Ecto neural progenitor cell (in vitro differentiated cells): ENCODE results near the gene NDUFA13.
A peak's percentile ranks its signal among the peaks of the same experiment; 100 is the strongest.

Experiments used
- DNase-seq: peaks from one replicate; pipeline ENCODE4 v3.0.0-alpha.2; 2018; ENCODE audit warnings: low spot score

The NDUFA13 gene

DNA sequence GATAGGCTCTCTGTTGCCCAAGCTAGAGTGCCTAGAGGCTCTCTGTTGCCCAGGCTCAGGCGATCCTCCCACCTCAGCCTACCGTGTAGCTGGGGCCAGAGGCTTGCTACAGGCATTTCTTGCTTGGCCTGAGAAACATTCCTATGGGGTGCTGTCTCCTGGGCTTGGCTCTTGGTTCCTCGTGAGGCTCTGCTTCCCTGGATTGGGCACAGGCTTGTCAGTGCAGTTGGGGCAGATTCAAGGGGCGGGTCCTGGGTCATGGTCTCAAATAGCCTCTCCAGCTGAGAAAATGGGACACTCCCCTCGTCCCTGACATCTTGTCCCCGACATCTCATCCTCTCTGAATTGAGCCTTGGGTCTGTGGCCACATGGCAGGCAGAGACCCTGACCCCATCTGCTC lies 5.6 kb upstream of the NDUFA13 start:
- DNase-seq = no peak

DNA sequence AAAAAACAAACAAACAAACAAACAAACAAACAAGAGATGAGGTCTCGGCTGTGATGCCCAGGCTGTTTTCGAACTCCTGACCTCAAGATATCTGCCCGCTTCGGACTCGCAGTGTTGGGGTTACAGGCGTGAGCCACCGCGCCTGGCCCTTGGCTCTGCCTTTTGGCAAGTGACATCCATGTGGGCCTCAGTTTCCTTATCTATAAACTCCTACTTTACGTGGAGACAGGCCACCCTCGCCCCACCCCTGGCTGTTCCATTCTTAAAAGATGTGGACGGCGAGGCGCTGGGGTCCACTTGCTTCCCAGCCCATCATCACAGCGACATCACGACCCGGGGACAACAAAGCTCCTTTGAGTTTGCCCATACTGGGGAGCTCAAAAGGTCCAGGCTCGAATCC lies 2.3 kb upstream of the NDUFA13 start:
- DNase-seq = no peak

DNA sequence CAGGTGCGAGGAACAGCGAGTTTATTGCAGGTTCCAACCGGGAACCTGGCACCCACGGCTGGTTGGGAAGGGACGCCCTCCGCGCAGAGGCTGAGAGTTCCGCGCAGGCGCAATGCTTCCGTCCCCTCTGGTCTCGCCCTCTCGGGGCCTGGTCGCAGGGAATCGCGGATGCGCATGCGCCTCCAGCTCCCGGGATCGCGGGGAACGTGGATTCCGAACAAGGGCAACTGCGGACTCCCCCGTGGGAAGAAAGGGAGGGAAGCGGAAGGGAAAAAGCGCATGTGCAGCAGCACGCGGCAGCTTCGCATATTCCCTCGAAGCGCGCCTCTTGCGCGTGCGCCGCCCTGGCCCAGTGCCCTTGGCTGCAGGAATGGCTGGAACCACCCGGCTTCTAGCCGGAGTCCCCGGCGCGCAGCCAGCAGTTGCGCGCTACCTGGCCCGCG lies 1.8 kb upstream of the NDUFA13 start:
- no peak for DNase-seq

DNA sequence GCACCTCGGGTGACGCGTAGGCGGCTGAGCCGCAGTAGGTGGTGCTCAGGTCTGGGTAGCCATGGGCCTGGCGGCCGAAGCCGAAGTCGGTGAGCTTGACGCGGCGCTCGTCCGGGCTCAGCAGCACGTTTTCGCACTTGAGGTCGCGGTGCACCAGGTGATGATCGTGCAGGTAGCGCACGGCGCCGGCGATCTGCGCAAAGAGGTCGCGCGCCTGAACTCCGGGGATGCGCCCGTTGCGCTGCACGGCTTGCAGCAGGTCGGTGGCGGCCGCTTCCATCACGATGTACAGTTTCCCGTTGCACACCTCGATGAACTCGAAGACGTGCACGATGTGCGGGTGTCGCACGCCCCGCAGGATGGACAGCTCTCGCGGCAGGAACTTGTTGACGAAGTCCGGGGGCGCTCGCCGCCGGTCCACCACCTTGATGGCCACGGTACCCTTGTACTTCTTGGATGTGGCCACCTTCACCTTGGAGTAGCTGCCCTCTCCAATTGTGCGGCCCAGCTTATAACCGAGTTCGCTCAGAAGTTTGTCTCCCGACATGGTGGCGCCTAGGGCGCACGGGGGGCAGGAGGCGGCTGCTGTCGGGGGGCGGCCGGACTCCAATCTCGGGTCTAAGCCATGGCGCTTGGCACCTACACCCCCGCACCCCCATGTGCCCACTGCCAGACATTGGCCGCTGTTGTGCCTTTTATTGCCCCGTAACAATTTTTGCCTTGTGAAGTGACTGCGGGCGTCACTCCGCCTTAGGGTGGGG lies 964 bp upstream of the NDUFA13 start, which contains the start of gene TSSK6:
Gene TSSK6 (minus strand): TSS at position 668 of the 761 bp plus-strand sequence. CDS start 121 bp downstream, at position 547.
- no peak for DNase-seq

DNA sequence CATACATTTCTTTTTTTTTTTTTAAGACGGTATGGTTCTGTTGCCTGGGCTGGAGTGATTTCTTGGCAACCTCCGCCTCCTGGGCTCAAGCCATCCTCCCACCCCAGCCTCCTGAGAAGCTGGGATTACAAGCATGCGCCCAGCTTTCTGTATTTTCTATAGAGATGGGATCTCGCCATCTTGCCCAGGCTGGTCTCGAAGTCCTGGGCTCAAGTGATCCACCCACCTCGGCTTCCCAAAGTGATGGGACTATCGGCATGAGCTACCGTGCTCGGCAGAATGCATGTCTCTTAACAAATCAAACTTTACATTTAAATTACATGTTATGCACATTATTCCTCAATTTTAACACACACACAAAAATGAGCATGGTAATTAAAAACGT lies 1.2 kb downstream of the NDUFA13 start:
- no peak for DNase-seq

DNA sequence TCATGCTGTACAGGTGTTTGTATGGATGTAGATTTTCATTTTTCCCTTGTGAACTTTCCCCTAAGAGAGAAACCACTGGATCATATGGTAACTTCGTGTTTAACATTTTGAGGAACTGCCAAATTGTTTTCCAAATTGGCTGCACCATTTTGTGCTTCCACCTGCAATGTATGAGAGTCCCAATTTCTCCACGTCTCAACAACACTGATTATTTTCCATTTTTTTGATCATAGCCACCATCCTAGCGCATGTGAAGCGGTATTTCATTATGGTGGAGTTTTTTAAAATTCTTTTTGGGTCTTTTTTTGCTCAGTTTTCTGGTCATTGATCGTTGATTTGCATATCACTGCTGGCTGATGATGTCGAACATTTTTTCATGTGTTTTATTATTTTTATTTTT lies 5.0 kb downstream of the NDUFA13 start:
- DNase-seq = no peak

DNA sequence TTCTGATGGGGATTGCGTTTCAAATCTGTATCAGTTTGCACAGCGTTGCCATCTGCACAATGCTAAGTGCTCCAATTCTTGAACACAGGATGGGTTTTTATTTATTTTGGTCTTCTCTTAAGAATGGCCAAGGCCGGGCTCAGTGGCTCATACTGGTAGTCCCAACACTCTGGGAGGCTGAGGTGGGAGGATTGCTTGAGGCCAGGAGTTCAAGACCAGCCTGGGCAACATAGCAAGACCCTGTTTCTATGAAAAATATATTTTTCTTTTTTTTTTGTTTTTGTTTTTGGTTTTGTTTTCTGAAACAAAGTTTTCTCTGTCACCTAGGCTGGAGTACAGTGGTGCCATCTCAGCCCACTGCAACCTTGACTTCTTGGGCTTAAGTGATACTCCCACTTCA lies 7.2 kb downstream of the NDUFA13 start:
- DNase-seq = no peak

DNA sequence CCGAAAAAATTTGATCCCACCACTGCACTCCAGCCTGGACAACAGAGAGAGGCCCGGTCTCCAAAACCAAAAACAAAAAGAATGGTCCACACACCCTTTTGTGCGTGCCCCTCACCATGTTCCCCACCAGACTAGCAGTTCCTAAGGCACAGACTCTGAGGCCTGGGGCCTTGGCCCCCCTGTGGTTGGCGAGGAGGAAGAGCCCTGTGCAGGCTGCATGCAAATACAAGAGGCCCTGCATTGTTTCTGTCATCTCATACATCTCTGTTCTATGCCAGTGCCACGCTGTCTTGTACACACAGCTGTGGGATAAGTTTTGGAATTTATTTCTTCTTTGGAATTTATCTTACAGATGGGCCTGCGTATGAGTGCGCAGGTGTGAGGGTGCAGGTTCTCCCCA lies 8.0 kb downstream of the NDUFA13 start:
- DNase-seq = no peak

DNA sequence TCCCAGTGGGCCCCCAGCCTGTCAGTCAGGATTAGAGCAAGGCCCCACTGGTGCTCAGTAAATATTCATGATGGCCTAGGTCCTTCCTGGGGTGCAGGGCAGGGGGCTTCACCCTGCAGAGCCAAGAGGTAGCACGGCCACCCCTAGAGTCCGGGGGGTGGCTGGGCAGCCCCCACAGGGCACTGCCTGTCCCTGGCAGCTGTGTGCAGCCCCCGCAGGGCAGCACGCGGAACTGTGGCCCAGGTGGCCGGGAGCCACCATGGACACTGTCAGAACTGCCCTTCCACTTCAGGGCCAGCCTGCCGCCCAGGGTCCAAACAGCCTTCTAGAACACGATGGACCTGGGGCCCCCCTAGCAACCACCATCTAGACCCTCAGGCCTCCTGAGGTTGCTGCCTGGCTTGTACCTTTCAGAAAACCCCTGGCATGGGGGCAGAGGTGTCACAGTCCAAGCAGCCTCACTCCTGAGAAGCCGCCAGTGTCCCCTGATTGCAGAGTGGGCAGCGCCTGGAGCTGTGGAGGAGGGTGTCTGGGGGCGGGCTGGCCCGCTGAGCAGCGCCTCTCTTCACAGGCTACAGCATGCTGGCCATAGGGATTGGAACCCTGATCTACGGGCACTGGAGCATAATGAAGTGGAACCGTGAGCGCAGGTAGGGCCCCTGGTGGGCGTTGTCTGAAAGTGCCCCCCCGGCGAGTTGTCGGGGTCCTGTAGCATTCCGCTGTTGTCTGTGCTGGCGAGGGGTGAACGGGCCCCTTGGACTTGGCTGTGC lies 9.8 kb downstream of the NDUFA13 start:
- no peak for DNase-seq

DNA sequence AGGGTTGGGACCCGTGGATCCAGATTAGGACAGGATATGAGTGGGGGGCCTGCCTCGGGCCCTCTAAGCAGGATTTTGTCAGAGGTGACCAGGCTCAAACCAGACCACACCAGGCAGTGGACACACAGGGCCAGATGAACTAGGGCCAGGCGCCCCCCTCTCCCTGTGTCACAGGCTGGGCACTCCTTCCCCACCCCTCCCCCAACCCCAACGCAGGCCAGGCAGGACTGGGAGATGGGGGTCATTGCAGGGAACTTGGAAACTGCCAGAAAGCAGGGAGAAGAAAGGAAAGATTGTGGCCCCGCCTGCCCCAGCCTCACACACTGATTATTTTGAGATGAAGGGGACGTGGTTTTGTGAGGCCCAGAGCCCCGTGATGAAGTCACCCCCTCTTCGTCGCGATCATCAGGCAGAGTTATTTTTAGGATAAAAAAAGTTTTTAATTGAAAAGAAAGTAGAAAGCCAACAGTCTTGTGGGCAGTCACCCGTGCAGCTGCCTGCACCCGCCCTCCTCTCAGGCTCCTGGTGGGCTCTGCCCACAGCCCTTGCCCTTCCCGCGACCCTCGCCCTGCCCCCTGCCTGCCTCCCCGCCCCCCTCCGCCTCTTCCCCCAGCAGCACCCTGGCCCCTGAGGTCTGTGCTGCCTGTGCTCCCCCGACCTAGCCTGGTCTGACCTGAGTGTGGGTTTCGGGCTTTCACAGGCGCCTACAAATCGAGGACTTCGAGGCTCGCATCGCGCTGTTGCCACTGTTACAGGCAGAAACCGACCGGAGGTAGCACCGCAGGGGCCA lies 10.8 kb downstream of the NDUFA13 start:
- DNase-seq = no peak

DNA sequence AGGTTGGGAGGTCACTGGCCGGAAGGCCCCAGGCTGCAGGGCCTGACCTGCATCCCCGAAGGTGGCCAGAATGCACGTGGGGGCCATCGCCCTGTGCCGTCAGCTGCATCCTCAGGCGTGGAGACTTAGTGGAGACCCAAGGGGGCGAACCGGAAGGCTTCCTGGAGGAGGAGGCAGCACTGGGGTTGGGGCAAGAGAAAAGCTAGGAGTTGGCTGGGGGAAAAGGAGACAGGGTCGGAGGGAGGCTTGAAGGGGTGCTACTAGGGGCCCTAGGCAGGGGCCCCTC lies 11.3 kb downstream of the NDUFA13 start:
- no peak for DNase-seq

DNA sequence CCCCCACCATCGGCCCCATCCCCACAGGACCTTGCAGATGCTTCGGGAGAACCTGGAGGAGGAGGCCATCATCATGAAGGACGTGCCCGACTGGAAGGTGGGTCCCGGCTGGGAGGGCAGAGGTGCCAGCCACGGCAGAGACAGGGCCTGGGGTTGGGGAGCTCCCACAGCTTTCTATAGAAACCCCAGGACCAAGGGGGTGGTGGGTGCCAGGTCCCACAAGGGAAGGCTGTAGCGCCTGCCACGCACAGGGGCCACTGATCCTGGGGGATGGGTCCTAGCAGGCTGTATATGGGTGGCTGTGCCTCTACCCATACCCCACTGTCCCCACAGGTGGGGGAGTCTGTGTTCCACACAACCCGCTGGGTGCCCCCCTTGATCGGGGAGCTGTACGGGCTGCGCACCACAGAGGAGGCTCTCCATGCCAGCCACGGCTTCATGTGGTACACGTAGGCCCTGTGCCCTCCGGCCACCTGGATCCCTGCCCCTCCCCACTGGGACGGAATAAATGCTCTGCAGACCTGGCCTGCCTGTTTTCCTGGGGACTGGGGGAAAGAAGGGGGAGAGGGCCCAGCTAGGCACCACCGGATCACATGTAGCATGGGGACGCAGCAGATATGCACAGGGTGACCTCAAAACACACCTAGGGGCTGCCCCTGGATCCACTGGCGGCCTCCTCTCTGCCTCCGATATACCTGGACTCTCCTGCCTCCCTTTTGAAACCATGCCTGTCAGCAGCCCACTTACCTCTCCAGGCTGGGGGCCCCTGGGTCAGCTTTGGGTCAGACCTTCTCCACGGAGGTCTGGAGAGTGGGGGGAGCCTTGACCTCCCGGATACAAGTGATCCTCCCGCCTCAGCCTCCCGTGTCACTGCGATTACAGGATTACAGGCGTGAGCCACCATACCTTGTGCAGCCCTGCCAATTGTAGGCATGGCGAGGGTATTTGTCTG lies 11.9 kb downstream of the NDUFA13 start:
- no peak for DNase-seq

DNA sequence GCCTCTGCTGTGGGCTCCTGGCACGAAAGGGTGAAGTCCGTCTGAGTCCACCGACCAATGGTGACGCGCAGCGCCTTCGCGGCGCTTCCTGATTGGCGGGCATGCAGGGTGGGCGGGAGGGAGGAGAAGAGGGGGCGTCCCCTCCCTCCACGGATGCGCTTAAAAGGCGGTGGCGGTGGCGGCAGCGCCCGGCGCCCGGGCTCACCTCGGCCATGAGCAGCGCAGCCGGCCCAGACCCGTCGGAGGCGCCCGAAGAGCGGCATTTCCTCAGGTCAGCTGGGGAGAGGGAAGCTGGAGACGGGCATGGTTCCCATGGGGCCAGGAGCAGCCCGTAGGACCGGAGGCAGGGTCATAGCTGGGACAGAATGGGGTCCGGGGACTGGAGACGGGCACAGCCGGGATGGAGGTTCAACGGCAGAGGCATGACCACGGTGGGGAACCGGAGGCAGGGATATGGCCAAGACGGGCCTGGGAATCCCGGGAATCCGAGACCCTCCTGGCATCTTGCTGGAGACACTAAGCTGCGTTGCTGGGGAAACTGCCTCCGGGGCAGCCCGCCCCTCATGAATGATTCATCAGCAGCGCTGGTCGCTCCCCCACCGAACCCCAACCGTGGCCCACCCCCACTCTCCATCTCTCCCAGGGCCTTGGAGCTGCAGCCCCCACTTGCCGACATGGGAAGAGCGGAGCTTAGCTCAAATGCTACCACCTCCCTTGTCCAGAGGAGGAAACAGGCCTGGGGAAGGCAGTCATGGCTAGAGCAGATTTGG lies 12.9 kb downstream of the NDUFA13 start, which contains the start of gene YJEFN3:
Gene YJEFN3 (plus strand): TSS at position 191 of the 770 bp plus-strand sequence. CDS start 22 bp downstream, at position 213.
- peak; percentile 78 for DNase-seq

DNA sequence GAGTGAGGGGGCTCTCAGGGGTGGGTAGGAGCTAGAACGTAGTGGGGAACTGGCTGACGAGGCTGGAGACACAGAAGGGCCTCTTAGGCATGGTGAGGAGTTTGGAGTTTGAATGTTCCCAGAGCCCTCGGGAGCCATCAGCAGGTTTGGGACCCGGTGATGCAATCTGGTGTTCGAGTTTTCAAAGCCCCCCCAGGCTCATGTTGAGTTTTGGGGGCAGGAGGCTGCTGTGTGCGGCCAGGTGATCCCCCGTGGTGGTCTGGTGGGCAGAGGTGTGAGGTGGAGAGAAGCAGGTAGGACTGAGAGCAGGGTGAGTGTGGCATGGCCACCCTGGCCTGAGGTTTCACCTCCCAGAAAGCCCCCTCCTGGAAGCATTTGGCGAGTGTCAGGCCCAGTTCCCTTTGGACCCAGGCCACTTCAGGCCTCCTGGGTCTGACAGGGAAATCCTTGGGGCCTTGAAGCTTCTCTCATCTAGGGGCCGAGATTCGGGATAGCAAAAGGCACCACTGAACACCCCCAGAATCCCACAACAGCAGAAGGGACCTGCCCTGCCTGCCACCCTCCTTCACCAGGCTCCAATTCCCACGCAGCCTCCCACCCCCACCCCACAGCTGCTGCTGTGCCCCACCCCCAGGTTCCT lies 13.9 kb downstream of the NDUFA13 start:
- DNase-seq = no peak

DNA sequence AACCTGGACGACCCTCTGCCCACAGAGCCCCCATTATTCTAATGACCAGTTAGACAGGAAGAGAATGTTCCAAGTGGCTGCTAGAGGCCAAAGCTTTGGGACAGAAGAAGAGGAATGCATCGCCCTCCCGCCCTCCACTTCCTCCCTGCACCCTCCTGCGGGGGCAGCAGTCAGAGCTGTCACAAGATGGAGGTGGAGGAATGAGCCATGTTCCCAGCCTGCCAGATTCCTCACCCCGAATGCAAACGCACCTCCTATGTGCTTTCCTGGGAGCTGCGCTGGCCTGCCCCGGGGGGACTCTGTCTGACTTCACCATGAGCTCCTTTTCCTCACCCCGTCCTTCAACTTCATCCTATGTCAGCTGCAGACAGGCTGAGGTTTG lies 14.4 kb downstream of the NDUFA13 start:
- DNase-seq = no peak

DNA sequence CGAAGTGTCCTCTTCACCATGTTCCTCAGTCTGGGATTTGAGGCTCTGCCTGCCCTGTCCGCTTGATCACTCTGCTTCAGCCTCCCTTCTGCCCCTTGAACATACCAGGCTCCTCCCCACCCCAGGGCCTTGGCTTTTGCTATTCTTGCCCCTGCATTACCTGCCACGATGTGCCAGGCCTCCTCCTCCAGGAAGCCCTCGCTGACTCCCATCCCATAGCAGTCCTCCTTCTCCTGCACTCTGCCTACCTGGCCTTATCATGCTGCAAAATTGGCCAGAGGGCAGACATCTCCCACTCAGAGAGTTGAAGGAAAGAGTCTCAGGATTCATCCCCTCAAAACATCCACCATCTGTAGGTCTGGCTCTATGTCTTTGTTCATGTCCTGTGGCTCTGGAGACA lies 14.9 kb downstream of the NDUFA13 start:
- DNase-seq = no peak

DNA sequence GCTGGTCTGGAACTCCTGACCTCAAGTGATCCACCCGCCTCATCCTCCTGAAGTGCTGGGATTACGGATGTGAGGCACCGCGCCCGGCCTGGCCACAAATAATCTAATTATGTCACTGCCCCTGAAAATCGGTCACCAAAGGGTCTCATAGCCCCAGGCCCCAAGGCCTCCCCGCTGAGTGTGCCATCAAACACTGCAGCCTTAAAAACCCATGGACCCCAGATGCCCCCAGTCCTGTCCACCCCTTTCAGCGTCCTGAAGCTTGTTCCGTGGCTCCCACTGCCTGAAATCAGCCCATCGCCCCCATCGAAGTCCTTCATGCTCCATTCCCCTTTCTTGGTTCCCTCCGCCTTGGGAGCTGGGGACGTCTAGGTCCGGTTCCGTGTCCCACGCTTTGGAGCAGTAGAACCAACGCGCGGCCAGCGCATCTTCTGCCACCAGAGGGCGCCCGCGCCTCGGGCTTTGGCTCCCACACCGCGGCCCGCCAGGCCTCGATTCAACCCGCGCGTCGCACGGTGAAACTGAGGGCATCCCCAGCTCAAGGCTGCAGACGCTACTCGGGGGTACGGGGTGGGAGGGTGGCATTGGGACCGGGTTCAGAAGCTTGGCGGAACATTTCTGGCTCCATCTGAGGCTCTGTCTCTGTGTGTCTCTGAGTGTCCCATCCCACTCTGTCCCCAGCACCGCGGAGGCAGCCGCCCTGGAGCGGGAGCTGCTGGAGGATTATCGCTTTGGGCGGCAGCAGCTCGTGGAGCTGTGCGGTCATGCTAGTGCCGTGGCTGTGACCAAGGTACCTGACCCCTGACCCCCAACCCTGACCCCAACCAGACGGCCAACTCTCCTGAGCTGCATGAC lies 16.2 kb downstream of the NDUFA13 start:
- DNase-seq = peak; percentile 88

DNA sequence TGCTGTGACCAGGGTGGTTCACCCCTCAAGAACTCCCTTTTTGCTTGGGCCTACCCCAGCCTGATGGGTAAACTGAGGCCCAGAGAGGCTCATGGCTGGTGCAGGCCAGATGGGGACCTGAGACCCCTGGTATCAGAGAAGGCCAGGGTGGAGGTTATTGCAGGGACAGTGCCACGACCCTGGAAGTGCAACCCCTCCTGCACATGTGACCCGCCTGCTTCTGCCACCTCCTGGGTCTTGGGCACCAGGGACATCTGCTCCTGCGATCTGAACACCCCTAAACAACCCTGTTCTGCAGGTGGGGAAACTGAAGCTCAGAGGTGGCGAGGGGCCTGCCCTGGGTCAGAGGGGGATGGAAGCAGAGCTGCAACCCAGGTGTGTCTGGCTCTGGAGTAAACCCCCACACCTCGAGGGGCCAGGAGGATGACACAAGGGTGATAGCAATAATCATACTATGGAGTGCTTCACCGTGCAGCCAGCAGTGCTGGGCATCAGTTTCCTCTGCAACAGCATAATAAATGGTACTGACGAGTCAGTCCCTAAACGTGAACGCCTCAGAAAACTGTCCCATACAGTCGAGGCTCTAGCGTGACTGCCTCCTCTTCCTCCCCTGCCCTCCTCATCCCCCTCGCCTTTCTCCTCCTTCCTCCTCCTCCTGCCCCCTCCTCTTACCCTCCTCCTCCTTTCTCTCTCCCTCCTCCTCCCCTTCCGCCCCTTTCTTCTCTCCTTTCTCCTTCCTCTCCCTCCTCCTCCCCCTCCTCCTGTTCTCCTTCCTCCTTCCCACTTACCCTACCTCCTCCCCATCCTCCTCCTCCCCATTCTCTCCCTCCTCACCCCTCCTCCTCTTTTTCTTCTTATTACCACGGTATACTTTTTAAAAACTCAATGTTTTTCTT lies 17.0 kb downstream of the NDUFA13 start:
- DNase-seq = no peak
